HepG2 (cell line): ENCODE measurements around the gene CYB5B. TPM values are rescaled to one million over a fixed set of nuclear protein-coding genes. Genes with fewer than 3 reads are reported as not detected.

Source experiments
- ADNP ChIP-seq: sonication (generic); formaldehyde crosslinking; IDR thresholded peaks from 2 replicates; pipeline ENCODE4 v1.4.0; 2020; ENCODE audit warnings: missing genetic modification reagents
- GATAD2A ChIP-seq: IDR thresholded peaks from 2 replicates; pipeline ENCODE4 v1.6.1; 2016
- HNRNPH1 ChIP-seq: fragments of 200-400 bp; formaldehyde crosslinking; optimal IDR thresholded peaks from 2 replicates; pipeline ENCODE3; 2017; ENCODE audit warnings: mild to moderate bottlenecking, low read depth, low read length
- SRSF1 ChIP-seq: fragments of 200-400 bp; formaldehyde crosslinking; optimal IDR thresholded peaks from 2 replicates; pipeline ENCODE3; 2017; ENCODE audit warnings: mild to moderate bottlenecking, low read depth, low read length, moderate library complexity
- ZFP90 ChIP-seq: sonication (generic); formaldehyde crosslinking; IDR thresholded peaks from 2 replicates; pipeline ENCODE4 v1.8.0; 2022; ENCODE audit warnings: missing genetic modification reagents, mild to moderate bottlenecking, inconsistent platforms, borderline replicate concordance
- ZNF274 ChIP-seq: sonication (generic); formaldehyde crosslinking; IDR thresholded peaks from 2 replicates; pipeline ENCODE4 v1.5.1; 2020; ENCODE audit warnings: mild to moderate bottlenecking, missing genetic modification reagents
- ZNF670 ChIP-seq: sonication (generic); formaldehyde crosslinking; IDR thresholded peaks from 2 replicates; pipeline ENCODE4 v1.8.0; 2022; ENCODE audit warnings: mild to moderate bottlenecking, missing genetic modification reagents, borderline replicate concordance
- polyA plus RNA-seq, 8 experiments: library from polyadenylated mRNA; depleted of rRNA in 3 of 8; stranded (reverse) in 7 of 8; unstranded in 1 of 8; fragments of >200 nt; fragmentation: Illumina TruSeq in 4 of 8; extraction: Trizol in 4 of 8; gene quantifications; 2 replicates each; pipeline versions ENCODE4 v1.2.1 to v1.2.3, GENCODE V29; 2011 to 2016; ENCODE audit warnings: low read depth in 4 of 8, missing spikeins in 1 of 8, mixed read lengths in 1 of 8; ENCODE audit not compliant: insufficient read depth in 1 of 8
- total RNA-seq, 5 experiments: library from RNA; depleted of rRNA; stranded (reverse); fragments of >200 nt; fragmentation: Illumina TruSeq; extraction: Trizol; gene quantifications; 2 replicates each; pipeline ENCODE4 v1.2.3, GENCODE V29; 2016; ENCODE audit warnings: low read depth in 1 of 5
- TF ChIP-seq, protein P1 (sequence below): sonication (generic); formaldehyde crosslinking; IDR thresholded peaks from 2 replicates; pipeline ENCODE4 v1.9.0; 2021; ENCODE audit warnings: mild to moderate bottlenecking, missing genetic modification reagents
- TF ChIP-seq, protein P2 (sequence below): sonication (generic); formaldehyde crosslinking; IDR thresholded peaks from 2 replicates; pipeline ENCODE4 v1.5.0; 2020; ENCODE audit warnings: mild to moderate bottlenecking, missing genetic modification reagents, borderline replicate concordance
- TF ChIP-seq, protein P3 (sequence below), 2 experiments: sonication (generic) in 1 of 2; formaldehyde crosslinking in 1 of 2; IDR thresholded peaks; 2 replicates each; pipeline versions ENCODE4 v1.4.0 to v1.6.1; 2018 to 2020; ENCODE audit warnings: missing genetic modification reagents in 2 of 2, borderline replicate concordance in 1 of 2, low read depth in 1 of 2, mild to moderate bottlenecking in 1 of 2, missing biosample characterization in 1 of 2

The CYB5B gene
- total and polyA plus RNA-seq, 2 of the 13 experiments (the other 11 are each of a cell fraction or from before 2014, with no cell fraction given), result 234 to 432 TPM

DNA sequence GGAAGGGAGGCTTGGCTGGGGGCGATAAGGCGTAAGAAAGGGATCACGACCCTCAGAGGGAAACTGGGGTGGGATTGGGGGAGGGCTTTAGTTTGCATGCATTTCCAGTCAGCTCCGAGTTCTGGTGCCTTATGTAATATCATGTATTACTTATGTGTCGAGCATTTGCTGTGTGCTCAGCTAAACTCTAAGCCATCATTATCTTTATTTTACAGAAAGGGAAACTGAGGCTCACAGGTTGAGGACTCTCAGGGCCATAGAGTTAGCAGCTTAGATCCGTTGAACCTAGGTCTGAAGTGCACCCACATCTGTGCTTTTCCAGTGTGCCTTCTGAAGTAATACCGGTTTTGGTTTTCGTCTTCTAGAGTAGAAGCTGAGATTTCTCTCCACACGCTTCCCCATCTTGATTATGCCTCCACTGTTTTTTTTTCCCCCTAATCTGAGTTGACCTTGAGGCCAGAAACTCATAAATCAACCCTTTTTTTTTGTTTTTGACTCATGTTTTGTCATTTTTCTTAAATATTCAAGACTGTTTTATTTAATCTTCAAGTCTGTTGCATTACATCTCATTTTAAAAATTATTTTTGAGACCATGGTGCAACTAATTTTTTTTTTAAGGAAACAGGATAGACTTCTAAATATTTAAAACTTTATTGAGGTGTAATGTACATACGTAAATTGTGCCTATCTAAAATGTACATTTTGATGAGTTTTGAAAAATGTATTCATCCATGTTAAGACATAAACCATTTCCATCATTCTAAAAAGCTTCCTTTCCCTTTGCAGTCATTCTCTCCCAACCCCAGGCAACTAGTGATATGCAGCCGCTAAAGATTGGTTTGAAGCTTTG lies 741 bp downstream of the CYB5B start (continued):
- TF ChIP-seq, protein P1, sequence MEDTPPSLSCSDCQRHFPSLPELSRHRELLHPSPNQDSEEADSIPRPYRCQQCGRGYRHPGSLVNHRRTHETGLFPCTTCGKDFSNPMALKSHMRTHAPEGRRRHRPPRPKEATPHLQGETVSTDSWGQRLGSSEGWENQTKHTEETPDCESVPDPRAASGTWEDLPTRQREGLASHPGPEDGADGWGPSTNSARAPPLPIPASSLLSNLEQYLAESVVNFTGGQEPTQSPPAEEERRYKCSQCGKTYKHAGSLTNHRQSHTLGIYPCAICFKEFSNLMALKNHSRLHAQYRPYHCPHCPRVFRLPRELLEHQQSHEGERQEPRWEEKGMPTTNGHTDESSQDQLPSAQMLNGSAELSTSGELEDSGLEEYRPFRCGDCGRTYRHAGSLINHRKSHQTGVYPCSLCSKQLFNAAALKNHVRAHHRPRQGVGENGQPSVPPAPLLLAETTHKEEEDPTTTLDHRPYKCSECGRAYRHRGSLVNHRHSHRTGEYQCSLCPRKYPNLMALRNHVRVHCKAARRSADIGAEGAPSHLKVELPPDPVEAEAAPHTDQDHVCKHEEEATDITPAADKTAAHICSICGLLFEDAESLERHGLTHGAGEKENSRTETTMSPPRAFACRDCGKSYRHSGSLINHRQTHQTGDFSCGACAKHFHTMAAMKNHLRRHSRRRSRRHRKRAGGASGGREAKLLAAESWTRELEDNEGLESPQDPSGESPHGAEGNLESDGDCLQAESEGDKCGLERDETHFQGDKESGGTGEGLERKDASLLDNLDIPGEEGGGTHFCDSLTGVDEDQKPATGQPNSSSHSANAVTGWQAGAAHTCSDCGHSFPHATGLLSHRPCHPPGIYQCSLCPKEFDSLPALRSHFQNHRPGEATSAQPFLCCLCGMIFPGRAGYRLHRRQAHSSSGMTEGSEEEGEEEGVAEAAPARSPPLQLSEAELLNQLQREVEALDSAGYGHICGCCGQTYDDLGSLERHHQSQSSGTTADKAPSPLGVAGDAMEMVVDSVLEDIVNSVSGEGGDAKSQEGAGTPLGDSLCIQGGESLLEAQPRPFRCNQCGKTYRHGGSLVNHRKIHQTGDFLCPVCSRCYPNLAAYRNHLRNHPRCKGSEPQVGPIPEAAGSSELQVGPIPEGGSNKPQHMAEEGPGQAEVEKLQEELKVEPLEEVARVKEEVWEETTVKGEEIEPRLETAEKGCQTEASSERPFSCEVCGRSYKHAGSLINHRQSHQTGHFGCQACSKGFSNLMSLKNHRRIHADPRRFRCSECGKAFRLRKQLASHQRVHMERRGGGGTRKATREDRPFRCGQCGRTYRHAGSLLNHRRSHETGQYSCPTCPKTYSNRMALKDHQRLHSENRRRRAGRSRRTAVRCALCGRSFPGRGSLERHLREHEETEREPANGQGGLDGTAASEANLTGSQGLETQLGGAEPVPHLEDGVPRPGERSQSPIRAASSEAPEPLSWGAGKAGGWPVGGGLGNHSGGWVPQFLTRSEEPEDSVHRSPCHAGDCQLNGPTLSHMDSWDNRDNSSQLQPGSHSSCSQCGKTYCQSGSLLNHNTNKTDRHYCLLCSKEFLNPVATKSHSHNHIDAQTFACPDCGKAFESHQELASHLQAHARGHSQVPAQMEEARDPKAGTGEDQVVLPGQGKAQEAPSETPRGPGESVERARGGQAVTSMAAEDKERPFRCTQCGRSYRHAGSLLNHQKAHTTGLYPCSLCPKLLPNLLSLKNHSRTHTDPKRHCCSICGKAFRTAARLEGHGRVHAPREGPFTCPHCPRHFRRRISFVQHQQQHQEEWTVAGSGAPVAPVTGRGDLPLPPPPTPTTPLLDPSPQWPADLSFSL (CRISPR knock-in tag), result 0 out of 2 replicates have a peak, but pooled peaks have one; percentile 45
- TF ChIP-seq ADNP (CRISPR knock-in tag) (0 out of 2 replicates have a peak, but pooled peaks have one; percentile 16), SRSF1 (no peak), HNRNPH1 (no peak), GATAD2A (no peak; the same call in 1 of the 2 replicates), ZFP90 (CRISPR knock-in tag) (peak; percentile 75; the same call in 1 of the 2 replicates), ZNF670 (CRISPR knock-in tag) (peak; percentile 7; the same call in 1 of the 2 replicates), ZNF274 (CRISPR knock-in tag) (0 out of 2 replicates have a peak, but pooled peaks have one; percentile 4)
- TF ChIP-seq, protein P2, sequence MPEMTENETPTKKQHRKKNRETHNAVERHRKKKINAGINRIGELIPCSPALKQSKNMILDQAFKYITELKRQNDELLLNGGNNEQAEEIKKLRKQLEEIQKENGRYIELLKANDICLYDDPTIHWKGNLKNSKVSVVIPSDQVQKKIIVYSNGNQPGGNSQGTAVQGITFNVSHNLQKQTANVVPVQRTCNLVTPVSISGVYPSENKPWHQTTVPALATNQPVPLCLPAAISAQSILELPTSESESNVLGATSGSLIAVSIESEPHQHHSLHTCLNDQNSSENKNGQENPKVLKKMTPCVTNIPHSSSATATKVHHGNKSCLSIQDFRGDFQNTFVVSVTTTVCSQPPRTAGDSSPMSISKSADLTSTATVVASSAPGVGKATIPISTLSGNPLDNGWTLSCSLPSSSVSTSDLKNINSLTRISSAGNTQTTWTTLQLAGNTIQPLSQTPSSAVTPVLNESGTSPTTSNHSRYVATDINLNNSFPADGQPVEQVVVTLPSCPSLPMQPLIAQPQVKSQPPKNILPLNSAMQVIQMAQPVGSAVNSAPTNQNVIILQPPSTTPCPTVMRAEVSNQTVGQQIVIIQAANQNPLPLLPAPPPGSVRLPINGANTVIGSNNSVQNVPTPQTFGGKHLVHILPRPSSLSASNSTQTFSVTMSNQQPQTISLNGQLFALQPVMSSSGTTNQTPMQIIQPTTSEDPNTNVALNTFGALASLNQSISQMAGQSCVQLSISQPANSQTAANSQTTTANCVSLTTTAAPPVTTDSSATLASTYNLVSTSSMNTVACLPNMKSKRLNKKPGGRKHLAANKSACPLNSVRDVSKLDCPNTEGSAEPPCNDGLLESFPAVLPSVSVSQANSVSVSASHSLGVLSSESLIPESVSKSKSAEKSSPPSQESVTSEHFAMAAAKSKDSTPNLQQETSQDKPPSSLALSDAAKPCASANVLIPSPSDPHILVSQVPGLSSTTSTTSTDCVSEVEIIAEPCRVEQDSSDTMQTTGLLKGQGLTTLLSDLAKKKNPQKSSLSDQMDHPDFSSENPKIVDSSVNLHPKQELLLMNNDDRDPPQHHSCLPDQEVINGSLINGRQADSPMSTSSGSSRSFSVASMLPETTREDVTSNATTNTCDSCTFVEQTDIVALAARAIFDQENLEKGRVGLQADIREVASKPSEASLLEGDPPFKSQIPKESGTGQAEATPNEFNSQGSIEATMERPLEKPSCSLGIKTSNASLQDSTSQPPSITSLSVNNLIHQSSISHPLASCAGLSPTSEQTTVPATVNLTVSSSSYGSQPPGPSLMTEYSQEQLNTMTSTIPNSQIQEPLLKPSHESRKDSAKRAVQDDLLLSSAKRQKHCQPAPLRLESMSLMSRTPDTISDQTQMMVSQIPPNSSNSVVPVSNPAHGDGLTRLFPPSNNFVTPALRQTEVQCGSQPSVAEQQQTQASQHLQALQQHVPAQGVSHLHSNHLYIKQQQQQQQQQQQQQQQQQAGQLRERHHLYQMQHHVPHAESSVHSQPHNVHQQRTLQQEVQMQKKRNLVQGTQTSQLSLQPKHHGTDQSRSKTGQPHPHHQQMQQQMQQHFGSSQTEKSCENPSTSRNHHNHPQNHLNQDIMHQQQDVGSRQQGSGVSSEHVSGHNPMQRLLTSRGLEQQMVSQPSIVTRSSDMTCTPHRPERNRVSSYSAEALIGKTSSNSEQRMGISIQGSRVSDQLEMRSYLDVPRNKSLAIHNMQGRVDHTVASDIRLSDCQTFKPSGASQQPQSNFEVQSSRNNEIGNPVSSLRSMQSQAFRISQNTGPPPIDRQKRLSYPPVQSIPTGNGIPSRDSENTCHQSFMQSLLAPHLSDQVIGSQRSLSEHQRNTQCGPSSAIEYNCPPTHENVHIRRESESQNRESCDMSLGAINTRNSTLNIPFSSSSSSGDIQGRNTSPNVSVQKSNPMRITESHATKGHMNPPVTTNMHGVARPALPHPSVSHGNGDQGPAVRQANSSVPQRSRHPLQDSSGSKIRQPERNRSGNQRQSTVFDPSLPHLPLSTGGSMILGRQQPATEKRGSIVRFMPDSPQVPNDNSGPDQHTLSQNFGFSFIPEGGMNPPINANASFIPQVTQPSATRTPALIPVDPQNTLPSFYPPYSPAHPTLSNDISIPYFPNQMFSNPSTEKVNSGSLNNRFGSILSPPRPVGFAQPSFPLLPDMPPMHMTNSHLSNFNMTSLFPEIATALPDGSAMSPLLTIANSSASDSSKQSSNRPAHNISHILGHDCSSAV (CRISPR knock-in tag), result no peak
- TF ChIP-seq, protein P3, sequence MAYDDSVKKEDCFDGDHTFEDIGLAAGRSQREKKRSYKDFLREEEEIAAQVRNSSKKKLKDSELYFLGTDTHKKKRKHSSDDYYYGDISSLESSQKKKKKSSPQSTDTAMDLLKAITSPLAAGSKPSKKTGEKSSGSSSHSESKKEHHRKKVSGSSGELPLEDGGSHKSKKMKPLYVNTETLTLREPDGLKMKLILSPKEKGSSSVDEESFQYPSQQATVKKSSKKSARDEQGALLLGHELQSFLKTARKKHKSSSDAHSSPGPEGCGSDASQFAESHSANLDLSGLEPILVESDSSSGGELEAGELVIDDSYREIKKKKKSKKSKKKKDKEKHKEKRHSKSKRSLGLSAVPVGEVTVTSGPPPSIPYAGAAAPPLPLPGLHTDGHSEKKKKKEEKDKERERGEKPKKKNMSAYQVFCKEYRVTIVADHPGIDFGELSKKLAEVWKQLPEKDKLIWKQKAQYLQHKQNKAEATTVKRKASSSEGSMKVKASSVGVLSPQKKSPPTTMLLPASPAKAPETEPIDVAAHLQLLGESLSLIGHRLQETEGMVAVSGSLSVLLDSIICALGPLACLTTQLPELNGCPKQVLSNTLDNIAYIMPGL (CRISPR knock-in tag; IDR thresholded peaks at IDR 0.05; ENCODE audit: borderline replicate concordance in 1 of 2, low read depth in 1 of 2), result 0 out of 4 replicates have a peak, but pooled peaks of 1 of the 2 experiments have one; percentile 4
